ENCODE results near the gene LRRIQ1.

DNA sequence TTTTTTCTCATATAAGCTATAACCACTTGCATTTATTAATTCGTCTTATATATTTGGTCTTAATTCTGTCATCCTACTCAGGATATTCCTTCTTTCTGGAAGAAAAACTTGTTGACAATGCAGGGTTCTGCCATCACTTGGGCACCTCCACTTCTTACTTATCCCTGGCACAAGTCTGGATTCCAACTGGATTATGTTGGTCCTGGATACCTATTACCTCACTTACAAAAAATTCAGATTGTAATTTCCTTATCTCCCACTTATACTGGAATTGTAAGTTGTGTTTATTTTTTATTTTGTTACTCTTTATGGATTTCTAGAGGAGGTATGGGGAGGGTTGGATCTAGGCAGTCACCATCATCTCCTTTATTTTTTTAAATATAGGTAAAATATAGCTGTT is 36.7 kb downstream of the LRRIQ1 start:
- TF ChIP-seq, protein P1, sequence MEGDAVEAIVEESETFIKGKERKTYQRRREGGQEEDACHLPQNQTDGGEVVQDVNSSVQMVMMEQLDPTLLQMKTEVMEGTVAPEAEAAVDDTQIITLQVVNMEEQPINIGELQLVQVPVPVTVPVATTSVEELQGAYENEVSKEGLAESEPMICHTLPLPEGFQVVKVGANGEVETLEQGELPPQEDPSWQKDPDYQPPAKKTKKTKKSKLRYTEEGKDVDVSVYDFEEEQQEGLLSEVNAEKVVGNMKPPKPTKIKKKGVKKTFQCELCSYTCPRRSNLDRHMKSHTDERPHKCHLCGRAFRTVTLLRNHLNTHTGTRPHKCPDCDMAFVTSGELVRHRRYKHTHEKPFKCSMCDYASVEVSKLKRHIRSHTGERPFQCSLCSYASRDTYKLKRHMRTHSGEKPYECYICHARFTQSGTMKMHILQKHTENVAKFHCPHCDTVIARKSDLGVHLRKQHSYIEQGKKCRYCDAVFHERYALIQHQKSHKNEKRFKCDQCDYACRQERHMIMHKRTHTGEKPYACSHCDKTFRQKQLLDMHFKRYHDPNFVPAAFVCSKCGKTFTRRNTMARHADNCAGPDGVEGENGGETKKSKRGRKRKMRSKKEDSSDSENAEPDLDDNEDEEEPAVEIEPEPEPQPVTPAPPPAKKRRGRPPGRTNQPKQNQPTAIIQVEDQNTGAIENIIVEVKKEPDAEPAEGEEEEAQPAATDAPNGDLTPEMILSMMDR (conservative IDR thresholded peaks at IDR 0.05), result no peak
- TF ChIP-seq EZH2 (IDR thresholded peaks at IDR 0.05; ENCODE audit: low read depth), result no peak

Data from PC-9 (cell line).